HL-60 (cell line): Measurements from ENCODE around the gene SDR42E2.

Experiments used
- CTCF ChIP-seq: IDR thresholded peaks from one replicate; pipeline ENCODE4 v1.5.1; 2011; ENCODE audit warnings: low read length, control low read depth, inconsistent platforms; ENCODE audit not compliant: insufficient read depth
- GABPA ChIP-seq: IDR thresholded peaks from 2 replicates; pipeline ENCODE4 v1.6.1; 2012; ENCODE audit warnings: low read depth
- POLR2AphosphoS5 ChIP-seq: IDR thresholded peaks from 2 replicates; pipeline ENCODE4 v1.6.1; 2012; ENCODE audit warnings: low read depth
- REST ChIP-seq: IDR thresholded peaks from 2 replicates; pipeline ENCODE4 v1.6.1; 2012; ENCODE audit warnings: low read depth; ENCODE audit not compliant: insufficient replicate concordance
- SPI1 ChIP-seq: IDR thresholded peaks from 2 replicates; pipeline ENCODE4 v1.6.1; 2012; ENCODE audit warnings: low read depth, mild to moderate bottlenecking, borderline replicate concordance

- TF ChIP-seq CTCF (no peak), POLR2AphosphoS5 (no peak), GABPA (no peak), REST (no peak), SPI1 (no peak)
These were observed 22.6 kb upstream of the SDR42E2 start for GRCh38 chr16:22139732-22140131.
